K562 (cell line): ENCODE results near the gene NDUFB10. TPM values are rescaled to one million over a fixed set of nuclear protein-coding genes. Genes with fewer than 3 reads are reported as not detected.

Experiments used
- ARID3B ChIP-seq: fragments of 250-450 bp; sonication (Bioruptor Pico); IDR thresholded peaks from 2 replicates; pipeline ENCODE4 v1.4.0; 2020; ENCODE audit warnings: borderline replicate concordance
- CGGBP1 ChIP-seq: fragments of 250-450 bp; sonication (Bioruptor Pico); IDR thresholded peaks from 2 replicates; pipeline ENCODE4 v1.9.0; 2021; ENCODE audit warnings: mild to moderate bottlenecking
- HNRNPLL ChIP-seq: fragments of 200-400 bp; formaldehyde crosslinking; IDR thresholded peaks from 2 replicates; pipeline ENCODE4 v1.6.1; 2017; ENCODE audit warnings: low read length, low read depth, mild to moderate bottlenecking; ENCODE audit not compliant: poor library complexity, severe bottlenecking
- NFXL1 ChIP-seq: fragments of 450-650 bp; formaldehyde crosslinking; IDR thresholded peaks from 2 replicates; pipeline ENCODE4 v1.4.0; 2021; ENCODE audit warnings: mild to moderate bottlenecking
- PHF8 ChIP-seq: fragments of 200-600 bp; sonication (generic); IDR thresholded peaks from 2 replicates; pipeline ENCODE4 v1.6.1; 2012; ENCODE audit warnings: mixed run types, mild to moderate bottlenecking, inconsistent platforms, low read length, moderate library complexity, borderline replicate concordance
- POLR2A ChIP-seq: fragments of 450-650 bp; conservative IDR thresholded peaks from 2 replicates; pipeline ENCODE4 v1.6.1; 2016
- POLR2AphosphoS5 ChIP-seq: IDR thresholded peaks from 2 replicates; pipeline ENCODE4 v1.6.1; 2011; ENCODE audit warnings: mild to moderate bottlenecking, low read depth, low read length, moderate library complexity; ENCODE audit not compliant: control insufficient read depth, insufficient read depth
- RBBP5 ChIP-seq: fragments of 200-600 bp; sonication (generic); IDR thresholded peaks from 2 replicates; pipeline ENCODE4 v1.6.1; 2012; ENCODE audit warnings: borderline replicate concordance, mild to moderate bottlenecking, low read length, control low read depth, inconsistent platforms; ENCODE audit not compliant: insufficient read depth, poor library complexity, severe bottlenecking
- TAF15 ChIP-seq: fragments of 200-400 bp; formaldehyde crosslinking; IDR thresholded peaks from 2 replicates; pipeline ENCODE4 v1.6.1; 2017; ENCODE audit warnings: mild to moderate bottlenecking, low read depth, low read length, moderate library complexity
- TBL1XR1 ChIP-seq, 2 experiments: IDR thresholded peaks; 2 replicates each; pipeline ENCODE4 v1.6.1; 2012; ENCODE audit warnings: improper control_type of control experiment in 2 of 2, low read length in 2 of 2, mild to moderate bottlenecking in 1 of 2
- TCF7L2 ChIP-seq: fragments of 150-350 bp; IDR thresholded peaks from 2 replicates; pipeline ENCODE4 v1.6.1; 2016; ENCODE audit warnings: low read depth, mild to moderate bottlenecking, low read length, moderate library complexity
- U2AF2 ChIP-seq: fragments of 200-400 bp; formaldehyde crosslinking; optimal IDR thresholded peaks from 2 replicates; pipeline ENCODE3; 2017; ENCODE audit warnings: low read depth, mild to moderate bottlenecking, low read length
- ZBTB43 ChIP-seq: sonication (generic); formaldehyde crosslinking; IDR thresholded peaks from 2 replicates; pipeline ENCODE4 v1.8.0; 2023; ENCODE audit warnings: mild to moderate bottlenecking, missing genetic modification reagents
- ZFX ChIP-seq: sonication (generic); formaldehyde crosslinking; IDR thresholded peaks from 2 replicates; pipeline ENCODE4 v1.8.0; 2022; ENCODE audit warnings: mild to moderate bottlenecking, missing genetic modification reagents, moderate library complexity
- ZKSCAN8 ChIP-seq: fragments of 200-800 bp; sonication (Bioruptor generic); IDR thresholded peaks from 2 replicates; pipeline ENCODE4 v1.6.1; 2016; ENCODE audit warnings: missing genetic modification characterization, missing compliant biosample characterization
- ZNF217 ChIP-seq: sonication (generic); formaldehyde crosslinking; IDR thresholded peaks from 2 replicates; pipeline ENCODE4 v1.8.0; 2022; ENCODE audit warnings: mild to moderate bottlenecking, missing genetic modification reagents
- polyA plus RNA-seq, 8 experiments: library from polyadenylated mRNA; depleted of rRNA in 4 of 8; stranded (reverse) in 5 of 8; unstranded in 3 of 8; fragments of >200 nt; fragmentation: Nextera tagmentation in 2 of 8; fragmentation: Illumina TruSeq in 1 of 8; extraction: Ambion mirVana in 2 of 8; extraction: Trizol in 1 of 8; gene quantifications; 2 replicates each; pipeline versions ENCODE4 v1.2.1 to v1.2.3, GENCODE V29; 2011 to 2014; ENCODE audit warnings: inconsistent platforms in 1 of 8, missing spikeins in 1 of 8
- total RNA-seq, 7 experiments: library from RNA; depleted of rRNA in 6 of 7; stranded (reverse); fragments of >200 nt in 6 of 7; fragmentation: Illumina TruSeq in 2 of 7; extraction: Trizol in 2 of 7; gene quantifications; 2 replicates each; pipeline versions ENCODE4 v1.2.1 to v1.2.3, GENCODE V29; 2011 to 2021; ENCODE audit warnings: low replicate concordance in 1 of 7
- TF ChIP-seq, protein P1 (sequence below), 2 experiments: fragments of 450-650 bp in 1 of 2; IDR thresholded peaks; 2 replicates each; pipeline ENCODE4 v1.6.1; 2011 to 2017; ENCODE audit warnings: low read depth in 2 of 2, antibody characterized with exemption in 1 of 2, borderline replicate concordance in 1 of 2, low read length in 1 of 2, mild to moderate bottlenecking in 1 of 2, mixed read lengths in 1 of 2; ENCODE audit not compliant: control insufficient read depth in 1 of 2
- TF ChIP-seq, protein P2 (sequence below): fragments of 450-650 bp; formaldehyde crosslinking; conservative IDR thresholded peaks from 2 replicates; pipeline ENCODE4 v1.4.0; 2022; ENCODE audit warnings: mild to moderate bottlenecking, missing genetic modification characterization

NDUFB10 gene
- total and polyA plus RNA-seq, 9 of the 15 experiments (the other 6 are each of a cell fraction or from before 2014, with no cell fraction given) = 69.3 to 527 (median 161) TPM

GRCh38 chr16:1963806-1964505 is 4.6 kb downstream of the NDUFB10 start (continued):
- TF ChIP-seq, protein P1, sequence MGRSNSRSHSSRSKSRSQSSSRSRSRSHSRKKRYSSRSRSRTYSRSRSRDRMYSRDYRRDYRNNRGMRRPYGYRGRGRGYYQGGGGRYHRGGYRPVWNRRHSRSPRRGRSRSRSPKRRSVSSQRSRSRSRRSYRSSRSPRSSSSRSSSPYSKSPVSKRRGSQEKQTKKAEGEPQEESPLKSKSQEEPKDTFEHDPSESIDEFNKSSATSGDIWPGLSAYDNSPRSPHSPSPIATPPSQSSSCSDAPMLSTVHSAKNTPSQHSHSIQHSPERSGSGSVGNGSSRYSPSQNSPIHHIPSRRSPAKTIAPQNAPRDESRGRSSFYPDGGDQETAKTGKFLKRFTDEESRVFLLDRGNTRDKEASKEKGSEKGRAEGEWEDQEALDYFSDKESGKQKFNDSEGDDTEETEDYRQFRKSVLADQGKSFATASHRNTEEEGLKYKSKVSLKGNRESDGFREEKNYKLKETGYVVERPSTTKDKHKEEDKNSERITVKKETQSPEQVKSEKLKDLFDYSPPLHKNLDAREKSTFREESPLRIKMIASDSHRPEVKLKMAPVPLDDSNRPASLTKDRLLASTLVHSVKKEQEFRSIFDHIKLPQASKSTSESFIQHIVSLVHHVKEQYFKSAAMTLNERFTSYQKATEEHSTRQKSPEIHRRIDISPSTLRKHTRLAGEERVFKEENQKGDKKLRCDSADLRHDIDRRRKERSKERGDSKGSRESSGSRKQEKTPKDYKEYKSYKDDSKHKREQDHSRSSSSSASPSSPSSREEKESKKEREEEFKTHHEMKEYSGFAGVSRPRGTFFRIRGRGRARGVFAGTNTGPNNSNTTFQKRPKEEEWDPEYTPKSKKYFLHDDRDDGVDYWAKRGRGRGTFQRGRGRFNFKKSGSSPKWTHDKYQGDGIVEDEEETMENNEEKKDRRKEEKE (IDR thresholded peaks at IDR 0.05; ENCODE audit: borderline replicate concordance in 1 of 2, control insufficient read depth in 1 of 2, low read depth in 2 of 2, low read length in 1 of 2) = 0 out of 4 replicates have a peak, but pooled peaks of 1 of the 2 experiments have one; percentile 20
- TF ChIP-seq, protein P2, sequence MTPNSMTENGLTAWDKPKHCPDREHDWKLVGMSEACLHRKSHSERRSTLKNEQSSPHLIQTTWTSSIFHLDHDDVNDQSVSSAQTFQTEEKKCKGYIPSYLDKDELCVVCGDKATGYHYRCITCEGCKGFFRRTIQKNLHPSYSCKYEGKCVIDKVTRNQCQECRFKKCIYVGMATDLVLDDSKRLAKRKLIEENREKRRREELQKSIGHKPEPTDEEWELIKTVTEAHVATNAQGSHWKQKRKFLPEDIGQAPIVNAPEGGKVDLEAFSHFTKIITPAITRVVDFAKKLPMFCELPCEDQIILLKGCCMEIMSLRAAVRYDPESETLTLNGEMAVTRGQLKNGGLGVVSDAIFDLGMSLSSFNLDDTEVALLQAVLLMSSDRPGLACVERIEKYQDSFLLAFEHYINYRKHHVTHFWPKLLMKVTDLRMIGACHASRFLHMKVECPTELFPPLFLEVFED (CRISPR knock-in tag) = no peak
- no peak for TF ChIP-seq ZFX
- no peak for TF ChIP-seq TCF7L2
- TF ChIP-seq HNRNPLL = no peak
- TF ChIP-seq TAF15 = peak; percentile 85; the same call in 1 of the 2 replicates
- no peak for TF ChIP-seq PHF8
- no peak for TF ChIP-seq RBBP5
- peak in 1 of 2 experiments; percentile 76; a peak in 1 of 4 replicates for TF ChIP-seq TBL1XR1 (IDR thresholded peaks at IDR 0.05; ENCODE audit: low read length in 2 of 2)
- no peak; the same call in none of the 2 replicates for TF ChIP-seq POLR2A
- no peak for TF ChIP-seq CGGBP1 (CRISPR knock-in tag)
- 0 out of 2 replicates have a peak, but pooled peaks have one; percentile 10 for TF ChIP-seq NFXL1 (CRISPR knock-in tag)
- TF ChIP-seq ZKSCAN8 (CRISPR knock-in tag) = no peak
- TF ChIP-seq ZBTB43 (CRISPR knock-in tag) = peak; percentile 17; the same call in 1 of the 2 replicates
- no peak for TF ChIP-seq ARID3B (CRISPR knock-in tag)
- no peak for TF ChIP-seq ZNF217
- TF ChIP-seq U2AF2 = no peak
- TF ChIP-seq POLR2AphosphoS5 = peak; percentile 45; the same call in 1 of the 2 replicates
